Heart right ventricle (tissue), 16 donors: ENCODE measurements around the gene NNT. TPM values are rescaled to one million over a fixed set of nuclear protein-coding genes. Genes with fewer than 3 reads are reported as not detected.

Experiments used
- ATAC-seq, 8 donors: fragments of 200-7000 bp; cut with Tn5 transposase; one replicate each; pipeline ENCODE4 v1.9.1; 2020; ENCODE audit warnings: mild to moderate bottlenecking in 8 of 8, moderate library complexity in 8 of 8, moderate number of reproducible peaks in 1 of 8
- DNase-seq, 2 donors: peaks; one replicate each; pipeline ENCODE4 v3.0.0-alpha.2; 2020
- H3K27ac ChIP-seq, 10 donors: fragments of 200-600 bp; sonication (generic) in 2 of 10; one replicate each; pipeline versions ENCODE4 v1.5.0 to v1.8.0; 2020 to 2022; ENCODE audit warnings: mild to moderate bottlenecking in 3 of 10
- H3K27me3 ChIP-seq, 7 donors: fragments of 200-600 bp; one replicate each; pipeline ENCODE4 v1.8.0; 2021 to 2022; ENCODE audit warnings: mild to moderate bottlenecking in 2 of 7
- H3K36me3 ChIP-seq, 9 donors: fragments of 200-600 bp; sonication (generic) in 1 of 9; one replicate each; pipeline versions ENCODE4 v1.5.0 to v1.8.0; 2020 to 2022; ENCODE audit warnings: mild to moderate bottlenecking in 2 of 9
- H3K4me1 ChIP-seq, 9 donors: fragments of 200-600 bp; sonication (generic) in 1 of 9; one replicate each; pipeline versions ENCODE4 v1.5.0 to v1.8.0; 2020 to 2022; ENCODE audit warnings: mild to moderate bottlenecking in 4 of 9
- H3K4me3 ChIP-seq, 10 donors: fragments of 200-600 bp; sonication (generic) in 2 of 10; one replicate each; pipeline versions ENCODE4 v1.5.0 to v1.8.0; 2020 to 2022; ENCODE audit warnings: mild to moderate bottlenecking in 7 of 10, moderate library complexity in 2 of 10
- H3K9me3 ChIP-seq, 11 donors: fragments of 200-600 bp in 10 of 11; sonication (generic) in 2 of 11; one replicate each; pipeline versions ENCODE4 v1.5.0 to v1.8.0; 2013 to 2022; ENCODE audit warnings: mild to moderate bottlenecking in 2 of 11, control low read depth in 1 of 11, moderate library complexity in 1 of 11
- WGBS, 2 donors: extraction: QIAGEN DNeasy Blood & Tissue Kit; methylation state at CpG; one replicate each; pipeline ENCODE4 v1.1.7; 2013; ENCODE audit warnings: inconsistent platforms in 1 of 2; 5-methylcytosine and 5-hydroxymethylcytosine counted together
- intact Hi-C, 10 donors: fragments of 100-400 bp; cut with DNase I; formaldehyde crosslinking; loops; one replicate each; pipeline versions ENCODE4 v1.11.1 to v1.14.2; 2022
- long read RNA-seq, 3 donors: library from polyadenylated mRNA; unstranded; transcript quantifications; one replicate each; pipeline ENCODE4 v2.0.0, GENCODE V29; 2020 to 2021
- polyA plus RNA-seq, 2 donors: library from polyadenylated mRNA; stranded (reverse); fragments of 200-250 nt; gene quantifications; one replicate each; pipeline ENCODE4 v1.2.3, GENCODE V29; 2013
- total RNA-seq, 10 donors: library from RNA; stranded (reverse); fragmentation: NEBNext Ultra II Directional in 3 of 10; extraction: Animal tissue kit (Norgen Biotek cat#: 25700) in 3 of 10; gene quantifications; one replicate each; pipeline versions ENCODE4 v1.2.1 to v1.2.4, GENCODE V29; 2021 to 2023
- TF ChIP-seq, protein P1 (sequence below), 9 donors: fragments of 200-600 bp; sonication (generic) in 2 of 9; IDR thresholded peaks; one replicate each; pipeline versions ENCODE4 v1.5.0 to v1.8.0; 2021 to 2022; ENCODE audit warnings: antibody characterized with exemption in 9 of 9, mild to moderate bottlenecking in 5 of 9, moderate library complexity in 1 of 9
- donor health status: Arrhythmogenic right ventricular cardiomyopathy.
- donor health status: ischemic (EF 13 %, LVEDD 7.1; RV severe dilation, severe dysfunction).
- donor health status: healthy with polysubstance abuse.
- donor health status: DM: no; HTN: yes; CAD: no.
- donor health status: DM: no; HTN: no; CAD: no.
- donor health status: ischemic (EF 25% LVEDD 6.9; RV normal size, moderate dysfunction).
- donor health status: ischemic (EF 25% LVEDD 5.7; RV mildly dilated, moderate dysfunction).
- donor health status: healthy.
- donor health status: DM: yes; HTN: yes; CAD: no.
- donor health status: Ischemic cardiomyopathy.
- donor health status: ischemic (EF 35%, LVEDD 5.7; RV mildly dilated, moderate dysfunction).
- donor health status: nonischemic (EF 11% LVEDD 7.7; RV severe dilation, severe dysfunction).
- donor health status: DM: yes; HTN: yes; CAD: no.
- donor health status: PGD.
- donor health status: ischemic (EF 29% LVEDD 5.4; RV normal size, mild dysfunction).
- donor health status: nonischemic (EF 23%, LVEDD 6.1; RV moderate dilation, normal function).

Gene NNT
- total RNA-seq (100 to 1,000 TPM; 383 to 731 (median 639) TPM), polyA plus RNA-seq (10 to 100 TPM; 40.8 to 78.5 TPM)
- long read RNA-seq, donor 1, full-length matches to known transcripts, result 382 of 550 reads
- long read RNA-seq, donor 1, partial matches to known transcripts, result 134 of 550 reads
- long read RNA-seq, donor 1, other reads (novel, unspliced or antisense), result 34 of 550 reads
- long read RNA-seq, donor 2, full-length matches to known transcripts, result 586 of 844 reads
- long read RNA-seq, donor 2, partial matches to known transcripts, result 203 of 844 reads
- long read RNA-seq, donor 2, other reads (novel, unspliced or antisense), result 55 of 844 reads
- long read RNA-seq, donor 3, full-length matches to known transcripts, result 1,030 of 2,478 reads
- long read RNA-seq, donor 3, partial matches to known transcripts, result 1,339 of 2,478 reads
- long read RNA-seq, donor 3, other reads (novel, unspliced or antisense), result 109 of 2,478 reads

DNA sequence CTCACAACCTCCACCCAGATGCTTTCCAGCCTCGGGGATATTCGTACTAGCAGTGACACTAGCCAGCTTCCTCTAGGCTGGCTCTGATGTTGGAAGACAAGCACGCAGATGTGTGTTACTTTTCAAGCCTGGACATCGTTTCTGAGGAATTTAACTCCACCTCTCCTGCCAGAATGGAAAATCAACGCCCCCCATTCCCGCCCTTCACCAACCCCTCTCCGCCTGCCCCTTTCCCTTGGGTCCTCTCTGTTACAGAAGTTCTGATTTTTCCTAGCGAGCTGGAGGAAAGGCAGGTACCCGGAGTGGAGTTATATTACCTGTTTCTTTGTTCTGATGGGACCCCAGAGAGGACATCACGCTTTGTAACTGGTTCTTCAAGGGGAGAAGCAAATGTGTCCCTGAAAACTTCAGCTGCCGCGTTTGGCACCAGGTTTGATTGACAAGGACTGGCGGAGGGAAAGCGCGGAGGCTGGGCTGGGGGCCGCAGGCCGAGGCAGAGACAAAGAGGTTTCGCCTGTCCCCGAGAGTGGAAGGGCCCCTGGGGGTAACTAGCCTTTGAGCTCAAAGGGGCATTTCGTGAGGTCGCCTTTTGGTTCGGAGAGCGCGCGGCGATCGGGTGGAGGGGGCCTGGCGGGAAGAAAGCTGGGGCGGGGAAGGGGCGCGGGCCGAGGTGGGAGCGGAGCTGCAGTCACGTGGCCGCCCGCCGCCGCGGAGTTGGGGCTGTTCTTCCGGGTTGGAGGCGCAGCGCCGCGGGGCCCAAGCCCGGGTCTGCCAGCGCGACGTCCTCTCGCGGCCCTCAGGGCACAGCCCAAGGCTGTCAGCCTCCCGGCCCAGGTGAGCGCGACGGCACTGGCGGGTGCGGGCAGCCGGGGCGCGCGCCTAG is at the start of gene NNT:
NNT (plus strand) TSS at position 720 of the 883 bp plus-strand sequence. CDS start 6,016 bp downstream, outside the sequence.
- intact Hi-C loops, result loop anchor here in 9 of 10 donors (2.0 to 10.0 kb wide), 4 partner anchors 46 to 120 kb away; partner anchors contain the start of genes PAIP1 (in 8 of the 9) and TMEM267 (in 1 of the 9)
- H3K4me3 ChIP-seq, result peak within 1 kb of the TSS; percentile 50 to 93 (median 74)
- H3K36me3 ChIP-seq, result peaks cover 0 to 14% (median 0%) of the 10 kb centered on the region in 9 donors
- TF ChIP-seq, protein P1, sequence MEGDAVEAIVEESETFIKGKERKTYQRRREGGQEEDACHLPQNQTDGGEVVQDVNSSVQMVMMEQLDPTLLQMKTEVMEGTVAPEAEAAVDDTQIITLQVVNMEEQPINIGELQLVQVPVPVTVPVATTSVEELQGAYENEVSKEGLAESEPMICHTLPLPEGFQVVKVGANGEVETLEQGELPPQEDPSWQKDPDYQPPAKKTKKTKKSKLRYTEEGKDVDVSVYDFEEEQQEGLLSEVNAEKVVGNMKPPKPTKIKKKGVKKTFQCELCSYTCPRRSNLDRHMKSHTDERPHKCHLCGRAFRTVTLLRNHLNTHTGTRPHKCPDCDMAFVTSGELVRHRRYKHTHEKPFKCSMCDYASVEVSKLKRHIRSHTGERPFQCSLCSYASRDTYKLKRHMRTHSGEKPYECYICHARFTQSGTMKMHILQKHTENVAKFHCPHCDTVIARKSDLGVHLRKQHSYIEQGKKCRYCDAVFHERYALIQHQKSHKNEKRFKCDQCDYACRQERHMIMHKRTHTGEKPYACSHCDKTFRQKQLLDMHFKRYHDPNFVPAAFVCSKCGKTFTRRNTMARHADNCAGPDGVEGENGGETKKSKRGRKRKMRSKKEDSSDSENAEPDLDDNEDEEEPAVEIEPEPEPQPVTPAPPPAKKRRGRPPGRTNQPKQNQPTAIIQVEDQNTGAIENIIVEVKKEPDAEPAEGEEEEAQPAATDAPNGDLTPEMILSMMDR (IDR thresholded peaks at IDR 0.05), result no peak
- peak; percentile 77 to 84 for DNase-seq
- ATAC-seq, result peak; percentile 78 to 90 (median 84)
- peak within 1 kb of the TSS; percentile 93 to 99 (median 96) for H3K27ac ChIP-seq
- 0% methylated on average over 50 to 60 of the region's 60 CpGs for WGBS, 2 donors
- H3K27me3 ChIP-seq, result no peaks in the 10 kb centered on the region
- H3K4me1 ChIP-seq, result peaks cover 0 to 61% (median 37%) of the 10 kb centered on the region in 9 donors
- H3K9me3 ChIP-seq, result no peaks in the 10 kb centered on the region

GRCh38 chr5:43553381-43553780 is 49.6 kb upstream of the NNT start:
- TF ChIP-seq, protein P1 (IDR thresholded peaks at IDR 0.05), result no peak
- H3K9me3 ChIP-seq, result no peaks in the 10 kb centered on the region
- peaks cover 0 to 64% (median 3%) of the 10 kb centered on the region in 9 donors for H3K36me3 ChIP-seq
- 34 to 35% methylated on average over 2 of the region's 2 CpGs for whole genome bisulfite sequencing, 2 donors
- no peaks in the 10 kb centered on the region for H3K27me3 ChIP-seq
- H3K4me3 ChIP-seq, result no peak overlapping the region
- H3K4me1 ChIP-seq, result peaks cover 0 to 71% (median 53%) of the 10 kb centered on the region in 9 donors
- DNase-seq, result no peak
- intact Hi-C loops, result loop anchor here in 2 of 10 donors (10.0 kb wide), 1 partner anchor 51 kb away; the partner anchor contains the start of gene NNT (in 2 of the 2)
- ATAC-seq, result no peak
- H3K27ac ChIP-seq, result peak overlapping the region in 5 of 10 donors; percentile 9 to 97 (median 26)

- DNase-seq (no peak), ATAC-seq (no peak)
- no peaks in the 10 kb centered on the region for H3K27me3 ChIP-seq
- 68 to 86% methylated on average over 1 of the region's 1 CpG for WGBS, 2 donors
- TF ChIP-seq, protein P1 (IDR thresholded peaks at IDR 0.05), result no peak
- H3K36me3 ChIP-seq, result peaks cover 0 to 53% (median 3%) of the 10 kb centered on the region in 9 donors
- H3K27ac ChIP-seq, result peak overlapping the region in 3 of 10 donors; percentile 15 to 97 (median 16)
- no peaks in the 10 kb centered on the region for H3K9me3 ChIP-seq
- H3K4me1 ChIP-seq, result peaks cover 0 to 66% (median 48%) of the 10 kb centered on the region in 9 donors
- intact Hi-C loops, result loop anchor here in 3 of 10 donors (2.0 to 10.0 kb wide), 2 partner anchors 48 to 50 kb away; partner anchors contain the start of gene NNT (in 3 of the 3)
- peak overlapping the region in 2 of 10 donors; percentile 2 to 73 for H3K4me3 ChIP-seq
Measured at GRCh38 chr5:43554497-43554896, 48.5 kb upstream of the NNT start.
